NT2/D1 (cell line): ENCODE data around the gene KIF6.
A peak's percentile ranks its signal among the peaks of the same experiment; 100 is the strongest.

Experiments used
- DNase-seq: peaks from one replicate; pipeline ENCODE4 v3.0.0-alpha.2; 2011; ENCODE audit warnings: low read depth, low spot score
- H3K27me3 ChIP-seq: 2 replicates; pipeline ENCODE4 v1.6.0; 2011; ENCODE audit warnings: mild to moderate bottlenecking; ENCODE audit not compliant: insufficient read length, insufficient read depth
- H3K36me3 ChIP-seq: 2 replicates; pipeline ENCODE4 v1.6.1; 2011; ENCODE audit warnings: mild to moderate bottlenecking, low read length, mixed read lengths; ENCODE audit not compliant: insufficient read depth, insufficient read length
- H3K4me1 ChIP-seq: 2 replicates; pipeline ENCODE4 v1.5.1; 2011; ENCODE audit not compliant: insufficient read depth, insufficient read length
- H3K4me3 ChIP-seq: 2 replicates; pipeline ENCODE4 v1.5.1; 2011; ENCODE audit warnings: low read depth; ENCODE audit not compliant: insufficient read length
- H3K9ac ChIP-seq: 2 replicates; pipeline ENCODE4 v1.6.0; 2011; ENCODE audit warnings: low read depth; ENCODE audit not compliant: insufficient read length
- H3K9me3 ChIP-seq: 2 replicates; pipeline ENCODE4 v1.5.1; 2011; ENCODE audit warnings: mild to moderate bottlenecking, low read length; ENCODE audit not compliant: insufficient read depth
- SUZ12 ChIP-seq: IDR thresholded peaks from 2 replicates; pipeline ENCODE4 v1.6.1; 2011; ENCODE audit not compliant: insufficient read length, insufficient read depth; ENCODE audit errors: extremely low read depth
- YY1 ChIP-seq: IDR thresholded peaks from 2 replicates; pipeline ENCODE4 v1.6.1; 2011; ENCODE audit not compliant: insufficient read length, insufficient read depth
- ZNF274 ChIP-seq: IDR thresholded peaks from 2 replicates; pipeline ENCODE4 v1.6.1; 2011; ENCODE audit warnings: mild to moderate bottlenecking, low read depth, low read length

The KIF6 gene

DNA sequence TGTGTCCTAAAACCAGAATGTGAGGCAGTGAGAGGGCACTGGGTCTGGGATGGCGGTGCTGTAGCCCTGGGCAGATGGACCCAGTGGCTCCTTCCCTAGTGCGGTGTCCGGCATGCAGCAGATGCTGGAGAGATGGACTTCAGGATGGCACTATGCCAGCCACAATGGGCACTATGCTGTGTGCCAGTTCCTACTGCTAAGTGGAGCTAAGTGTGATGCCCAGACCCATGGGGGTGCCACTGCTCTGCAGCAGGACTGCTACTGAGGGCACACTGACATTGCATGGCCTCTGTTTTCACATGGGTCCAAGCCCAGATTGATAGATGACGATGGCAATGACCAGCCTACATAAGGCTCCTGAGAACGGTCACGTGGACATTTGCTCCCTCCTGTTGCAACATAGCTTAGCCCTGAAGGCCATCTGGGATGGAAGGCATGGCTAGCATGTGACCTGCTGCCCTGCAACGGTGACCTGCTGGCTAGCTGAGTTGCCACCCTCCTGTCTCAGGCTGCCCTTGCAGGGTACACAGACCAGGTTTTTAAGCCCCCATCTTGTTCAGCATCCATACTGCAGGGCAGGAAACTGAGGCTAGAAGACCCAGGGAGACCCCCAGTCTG lies 371.4 kb downstream of the KIF6 start:
- TF ChIP-seq YY1 (no peak), SUZ12 (no peak), ZNF274 (no peak)
- DNase-seq = no peak
- no peaks in the 10 kb centered on the region for H3K9me3 ChIP-seq
- H3K9ac ChIP-seq = no peak overlapping the region
- H3K4me3 ChIP-seq = no peak overlapping the region
- no peaks in the 10 kb centered on the region for H3K27me3 ChIP-seq
- no peaks in the 10 kb centered on the region for H3K4me1 ChIP-seq
- H3K36me3 ChIP-seq = no peaks in the 10 kb centered on the region

DNA sequence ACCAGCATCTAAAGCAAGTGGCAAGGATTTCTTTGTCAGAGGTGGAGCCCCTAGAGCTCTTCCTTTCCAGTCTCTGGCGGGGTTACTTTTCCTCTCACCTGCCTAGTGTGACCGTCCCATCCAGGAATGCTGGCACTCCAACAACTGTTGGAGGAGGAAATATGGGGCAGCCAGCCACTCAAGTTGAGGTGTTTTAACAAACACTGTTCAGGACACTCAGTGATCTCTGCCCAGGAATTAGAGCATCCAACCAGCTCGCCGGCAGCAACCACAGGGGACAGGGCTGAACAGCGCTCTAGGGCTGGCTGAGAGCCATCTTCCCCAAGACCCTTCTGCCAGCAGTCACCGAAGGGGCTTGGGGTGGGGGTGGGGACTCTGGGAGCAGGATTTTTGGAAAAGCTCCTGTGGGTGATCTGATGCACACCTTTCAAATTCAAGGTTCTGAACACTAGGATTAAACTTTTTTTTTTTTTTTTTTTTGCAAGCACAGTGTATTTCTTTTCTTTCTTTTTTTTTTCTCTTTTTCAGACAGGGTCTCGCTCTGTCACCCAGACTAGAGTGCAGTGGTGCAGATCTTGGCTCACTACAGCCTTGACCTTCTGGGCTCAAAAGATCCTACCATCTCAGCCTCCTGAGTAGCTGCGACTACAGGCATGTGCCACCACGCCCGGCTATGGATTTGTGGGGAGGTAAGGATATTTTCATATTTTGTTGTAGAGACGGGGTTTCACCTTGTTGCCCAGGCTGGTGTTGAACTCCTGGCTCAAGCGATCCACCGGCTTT lies 374.3 kb downstream of the KIF6 start:
- TF ChIP-seq SUZ12 (no peak), YY1 (no peak), ZNF274 (no peak)

DNA sequence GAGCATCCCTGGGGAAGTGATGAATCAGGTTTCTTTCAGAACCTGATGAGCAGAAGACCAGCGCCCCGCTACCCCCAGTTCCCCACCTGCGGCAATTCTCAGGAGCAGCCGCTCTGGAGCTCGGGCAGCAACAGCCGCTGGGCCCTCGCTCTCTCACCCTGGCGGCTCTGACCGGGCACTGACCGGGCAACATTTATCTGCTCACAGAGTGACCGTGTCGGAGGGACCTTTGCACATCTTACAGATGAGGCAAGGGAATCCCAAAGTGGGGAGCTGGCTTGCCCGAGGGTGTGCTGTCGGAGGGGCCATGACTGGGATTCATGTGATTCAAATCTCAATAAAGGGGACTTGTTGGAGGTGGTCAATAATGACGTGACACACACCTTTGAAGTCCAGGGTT lies 376.5 kb downstream of the KIF6 start:
- Histone ChIP-seq H3K9ac (no peak overlapping the region), H3K4me3 (no peak overlapping the region), H3K9me3 (no peaks in the 10 kb centered on the region), H3K27me3 (no peaks in the 10 kb centered on the region), H3K36me3 (no peaks in the 10 kb centered on the region), H3K4me1 (no peaks in the 10 kb centered on the region)
- TF ChIP-seq YY1 = no peak
- TF ChIP-seq ZNF274 = no peak
- TF ChIP-seq SUZ12 = no peak
- DNase-seq = no peak

More for the DNA sequence above, 374.3 kb downstream of the KIF6 start:
- no peaks in the 10 kb centered on the region for H3K36me3 ChIP-seq
- H3K9ac ChIP-seq = no peak overlapping the region
- DNase-seq = no peak
- H3K9me3 ChIP-seq = no peaks in the 10 kb centered on the region
- no peaks in the 10 kb centered on the region for H3K4me1 ChIP-seq
- H3K4me3 ChIP-seq = no peak overlapping the region
- H3K27me3 ChIP-seq = no peaks in the 10 kb centered on the region

DNA sequence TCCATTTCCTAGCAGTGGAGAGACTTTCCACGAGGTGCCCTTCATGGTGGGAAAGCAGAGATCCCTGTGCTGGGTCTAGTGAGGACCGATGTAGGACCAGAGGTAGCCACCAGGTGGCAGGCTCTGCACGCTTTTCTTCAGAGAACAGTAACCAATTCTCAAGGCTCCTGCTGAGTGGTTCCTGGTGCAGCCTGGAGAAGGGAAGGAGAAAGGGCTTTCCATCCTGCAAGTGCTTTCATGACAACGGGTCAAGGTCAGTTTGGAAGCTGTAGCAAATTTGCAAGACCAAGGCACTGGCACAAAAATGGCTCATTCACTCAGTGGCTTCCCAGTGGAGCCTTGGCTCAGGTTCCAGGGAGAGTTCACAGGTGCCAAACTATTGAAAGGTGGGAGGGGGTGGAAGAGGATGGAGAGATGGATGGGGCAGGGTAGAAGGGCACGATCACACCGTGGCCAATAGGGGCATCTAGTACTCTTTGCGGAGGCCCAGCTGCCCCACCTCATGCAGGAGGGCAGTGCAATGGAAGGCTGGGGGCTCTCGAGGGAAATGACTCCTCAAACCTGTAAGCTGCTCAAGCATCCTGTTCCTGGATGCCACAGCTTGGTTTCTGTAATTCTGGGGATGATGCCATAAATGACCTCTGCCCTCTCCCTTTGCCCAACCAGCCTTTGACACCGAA lies 377.2 kb downstream of the KIF6 start:
- TF ChIP-seq YY1 = no peak
- no peak for TF ChIP-seq ZNF274
- no peak for TF ChIP-seq SUZ12
- Histone ChIP-seq H3K27me3 (no peaks in the 10 kb centered on the region), H3K4me3 (no peak overlapping the region), H3K4me1 (no peaks in the 10 kb centered on the region), H3K9ac (no peak overlapping the region), H3K9me3 (no peaks in the 10 kb centered on the region), H3K36me3 (no peaks in the 10 kb centered on the region)
- DNase-seq = peak; percentile 61

DNA sequence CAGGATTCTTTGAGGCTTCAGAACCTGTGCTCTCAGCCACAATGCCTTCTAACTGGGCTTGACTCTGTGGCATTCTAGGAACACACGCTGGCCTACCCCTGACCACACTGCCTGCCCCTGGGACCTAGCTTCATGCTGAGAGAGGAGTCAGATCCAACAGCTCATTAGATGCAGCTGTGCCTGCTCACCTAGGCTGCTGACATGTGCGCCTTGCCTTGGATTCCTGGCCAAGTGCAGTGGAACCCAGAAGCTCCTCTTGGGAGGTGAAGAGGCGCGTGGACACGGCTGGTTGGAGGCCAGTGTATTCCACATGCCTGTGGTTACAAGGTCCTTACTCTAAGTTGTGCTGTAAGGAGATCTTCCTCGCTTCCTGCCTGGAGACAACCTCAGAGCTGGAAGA lies 378.0 kb downstream of the KIF6 start:
- H3K4me1 ChIP-seq = peaks cover 4% of the 10 kb centered on the region
- DNase-seq = no peak
- H3K4me3 ChIP-seq = no peak overlapping the region
- H3K9ac ChIP-seq = no peak overlapping the region
- no peak for TF ChIP-seq YY1
- no peak for TF ChIP-seq SUZ12
- no peak for TF ChIP-seq ZNF274
- no peaks in the 10 kb centered on the region for H3K27me3 ChIP-seq
- no peaks in the 10 kb centered on the region for H3K9me3 ChIP-seq
- H3K36me3 ChIP-seq = no peaks in the 10 kb centered on the region

DNA sequence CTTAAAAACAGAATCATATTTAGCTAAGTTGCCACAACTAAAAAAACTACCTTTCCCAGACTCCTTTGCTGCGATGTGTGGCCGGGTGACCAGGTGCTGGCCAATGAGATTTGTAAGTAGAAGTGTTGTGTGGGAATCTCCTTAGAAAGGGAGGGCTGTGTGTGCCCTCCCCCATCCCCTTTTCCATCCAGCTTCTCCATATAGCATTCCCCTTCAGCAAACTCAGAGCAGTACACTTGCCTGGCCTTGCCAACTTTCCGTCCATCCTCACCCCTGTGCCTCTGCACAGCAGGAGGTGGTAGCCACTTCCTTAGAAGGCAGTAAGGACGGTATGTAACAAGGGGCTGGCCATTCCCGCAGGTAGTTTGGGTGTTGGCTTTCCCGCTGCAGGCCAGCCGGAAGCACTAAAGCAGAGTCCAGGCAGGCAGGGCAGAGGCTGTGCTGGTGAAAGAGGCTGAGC lies 380.4 kb downstream of the KIF6 start:
- peaks cover 4% of the 10 kb centered on the region for H3K4me1 ChIP-seq
- no peaks in the 10 kb centered on the region for H3K36me3 ChIP-seq
- TF ChIP-seq ZNF274 (no peak), SUZ12 (no peak), YY1 (no peak)
- no peaks in the 10 kb centered on the region for H3K27me3 ChIP-seq
- no peak overlapping the region for H3K4me3 ChIP-seq
- H3K9ac ChIP-seq = no peak overlapping the region
- H3K9me3 ChIP-seq = no peaks in the 10 kb centered on the region
- DNase-seq = no peak

DNA sequence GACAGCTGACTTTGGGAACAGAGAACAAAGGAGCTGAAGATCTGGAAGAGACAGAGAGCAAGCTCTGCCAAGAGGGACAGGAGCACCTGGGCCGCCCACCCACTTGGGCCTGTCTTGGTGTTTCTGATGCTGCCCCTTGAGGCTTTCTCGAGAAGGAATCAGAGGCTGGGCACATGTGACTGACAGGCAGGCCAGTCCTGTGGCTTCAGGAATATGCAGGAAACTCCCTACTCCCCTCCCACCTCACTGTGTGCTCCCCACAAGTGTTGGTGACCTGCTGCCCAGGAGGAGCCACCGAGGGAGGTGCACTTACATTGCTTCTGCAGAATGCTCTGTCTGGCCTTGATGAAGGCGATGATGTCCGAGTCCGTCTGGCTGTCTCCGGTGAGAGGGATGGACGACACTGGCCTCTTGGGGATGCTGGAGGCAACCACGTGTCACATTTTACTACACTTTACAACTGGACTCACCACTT lies 381.8 kb downstream of the KIF6 start:
- no peak for DNase-seq
- TF ChIP-seq YY1 = no peak
- H3K27me3 ChIP-seq = no peaks in the 10 kb centered on the region
- H3K4me3 ChIP-seq = no peak overlapping the region
- H3K9ac ChIP-seq = no peak overlapping the region
- H3K9me3 ChIP-seq = no peaks in the 10 kb centered on the region
- H3K36me3 ChIP-seq = no peaks in the 10 kb centered on the region
- H3K4me1 ChIP-seq = peaks cover 4% of the 10 kb centered on the region
